Measurements from ENCODE around the gene HIPK2.

Gene HIPK2

DNA sequence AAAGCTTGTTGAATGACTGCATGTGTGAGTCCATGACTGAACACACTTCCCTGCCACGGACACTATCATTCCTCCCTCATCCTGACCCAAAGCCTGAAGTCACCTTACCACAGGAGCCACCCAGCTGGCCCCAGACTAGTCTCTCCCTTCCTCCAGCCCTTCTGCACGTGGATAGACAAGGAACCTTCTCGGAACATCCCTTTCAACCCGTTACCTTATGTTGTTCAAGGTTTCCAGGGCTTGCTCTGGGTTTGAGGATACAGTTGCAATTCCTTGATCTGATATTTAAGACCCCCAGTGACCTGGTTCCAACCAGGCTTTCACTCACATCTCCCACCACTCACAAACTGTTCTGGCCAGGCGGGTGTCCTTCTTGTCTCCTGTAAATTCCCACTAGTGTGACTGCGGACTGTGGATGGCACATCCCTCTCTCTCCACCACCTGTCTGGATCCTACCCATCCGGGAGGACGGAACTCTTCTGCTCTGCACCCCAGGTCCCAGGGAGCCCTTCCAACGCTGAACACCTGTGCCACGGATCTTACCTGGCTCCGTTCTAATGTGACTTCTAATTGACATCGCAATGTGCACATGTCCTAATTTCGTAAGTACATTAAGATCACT is 62.5 kb downstream of the HIPK2 start:
- peaks cover 38% of the 10 kb centered on the region for H3K36me3 ChIP-seq (replicated peaks)
- no peak overlapping the region for H3K27ac ChIP-seq
- H3K4me3 ChIP-seq (ENCODE audit: low read depth, low read length): no peak overlapping the region
- no peak for DNase-seq
- in situ Hi-C loops (cut with HindIII; ENCODE audit: low pct_ligation_motif_present, low sequenced_read_pairs): no loop called here
- TF ChIP-seq, protein P1, sequence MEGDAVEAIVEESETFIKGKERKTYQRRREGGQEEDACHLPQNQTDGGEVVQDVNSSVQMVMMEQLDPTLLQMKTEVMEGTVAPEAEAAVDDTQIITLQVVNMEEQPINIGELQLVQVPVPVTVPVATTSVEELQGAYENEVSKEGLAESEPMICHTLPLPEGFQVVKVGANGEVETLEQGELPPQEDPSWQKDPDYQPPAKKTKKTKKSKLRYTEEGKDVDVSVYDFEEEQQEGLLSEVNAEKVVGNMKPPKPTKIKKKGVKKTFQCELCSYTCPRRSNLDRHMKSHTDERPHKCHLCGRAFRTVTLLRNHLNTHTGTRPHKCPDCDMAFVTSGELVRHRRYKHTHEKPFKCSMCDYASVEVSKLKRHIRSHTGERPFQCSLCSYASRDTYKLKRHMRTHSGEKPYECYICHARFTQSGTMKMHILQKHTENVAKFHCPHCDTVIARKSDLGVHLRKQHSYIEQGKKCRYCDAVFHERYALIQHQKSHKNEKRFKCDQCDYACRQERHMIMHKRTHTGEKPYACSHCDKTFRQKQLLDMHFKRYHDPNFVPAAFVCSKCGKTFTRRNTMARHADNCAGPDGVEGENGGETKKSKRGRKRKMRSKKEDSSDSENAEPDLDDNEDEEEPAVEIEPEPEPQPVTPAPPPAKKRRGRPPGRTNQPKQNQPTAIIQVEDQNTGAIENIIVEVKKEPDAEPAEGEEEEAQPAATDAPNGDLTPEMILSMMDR (IDR thresholded peaks at IDR 0.05; ENCODE audit: low read depth, low read length, missing control alignments): no peak
- no peaks in the 10 kb centered on the region for H3K27me3 ChIP-seq (replicated peaks)

DNA sequence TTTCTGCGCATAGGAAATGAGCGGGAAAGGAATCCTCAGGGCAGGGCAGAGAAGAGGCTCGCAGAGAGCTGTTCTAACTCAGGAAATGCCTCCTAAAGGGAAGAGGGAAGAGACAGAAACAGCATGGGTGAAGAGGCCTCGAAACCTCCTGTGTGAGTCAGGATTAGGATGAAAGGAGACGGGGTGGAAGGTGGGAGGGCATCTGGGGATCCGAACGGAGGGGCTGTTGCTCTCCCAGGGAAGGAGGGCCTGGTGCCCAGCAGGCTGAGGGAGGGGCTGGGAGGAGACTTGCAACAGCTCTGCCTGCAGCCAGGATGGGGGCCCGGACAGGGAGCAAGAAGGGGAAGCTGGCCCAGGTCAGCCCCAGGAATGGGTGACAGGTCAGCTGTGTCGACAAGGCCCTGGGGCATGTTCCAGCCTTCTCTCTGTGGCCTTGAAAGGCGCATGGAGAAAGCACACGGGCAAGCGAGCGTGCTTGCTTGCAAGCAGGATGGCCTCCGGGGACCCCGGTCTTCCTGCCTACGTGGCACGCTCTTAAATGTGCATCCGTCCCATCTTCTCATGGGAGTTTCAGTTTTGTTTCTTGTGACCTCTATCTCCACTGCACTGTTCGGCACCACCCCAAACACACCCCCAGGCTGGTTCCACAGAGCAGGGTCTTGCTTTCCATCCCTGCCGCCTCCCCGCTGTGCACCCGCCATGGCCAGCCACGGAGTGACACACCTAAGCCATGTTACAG is 63.5 kb downstream of the HIPK2 start:
- Histone ChIP-seq H3K4me3 (ENCODE audit: low read depth, low read length) (no peak overlapping the region), H3K27me3 (replicated peaks) (no peaks in the 10 kb centered on the region), H3K36me3 (replicated peaks) (peaks cover 38% of the 10 kb centered on the region), H3K27ac (peak overlapping the region; percentile 26)
- DNase-seq: no peak
- in situ Hi-C loops (cut with HindIII; ENCODE audit: low pct_ligation_motif_present, low sequenced_read_pairs): no loop called here
- TF ChIP-seq, protein P1 (IDR thresholded peaks at IDR 0.05; ENCODE audit: low read depth, low read length, missing control alignments): no peak

- Histone ChIP-seq H3K27ac (peak overlapping the region; percentile 26), H3K27me3 (replicated peaks) (no peaks in the 10 kb centered on the region), H3K4me3 (ENCODE audit: low read depth, low read length) (no peak overlapping the region), H3K36me3 (replicated peaks) (peaks cover 39% of the 10 kb centered on the region)
- no peak for DNase-seq
- TF ChIP-seq, protein P1 (IDR thresholded peaks at IDR 0.05; ENCODE audit: low read depth, low read length, missing control alignments): no peak
- in situ Hi-C loops (cut with HindIII; ENCODE audit: low pct_ligation_motif_present, low sequenced_read_pairs): no loop called here
Measured at GRCh38 chr7:139713526-139714162, 64.2 kb downstream of the HIPK2 start.

- H3K4me3 ChIP-seq (ENCODE audit: low read depth, low read length): no peak overlapping the region
- TF ChIP-seq, protein P1 (IDR thresholded peaks at IDR 0.05; ENCODE audit: low read depth, low read length, missing control alignments): no peak
- no peak overlapping the region for H3K27ac ChIP-seq
- DNase-seq: no peak
- in situ Hi-C loops (cut with HindIII; ENCODE audit: low pct_ligation_motif_present, low sequenced_read_pairs): no loop called here
- H3K27me3 ChIP-seq (replicated peaks): no peaks in the 10 kb centered on the region
- H3K36me3 ChIP-seq (replicated peaks): peaks cover 41% of the 10 kb centered on the region
Measured at GRCh38 chr7:139713061-139713460, 64.7 kb downstream of the HIPK2 start.

GRCh38 chr7:139711991-139712743 is 65.6 kb downstream of the HIPK2 start:
- TF ChIP-seq, protein P1 (IDR thresholded peaks at IDR 0.05; ENCODE audit: low read depth, low read length, missing control alignments): no peak
- in situ Hi-C loops (cut with HindIII; ENCODE audit: low pct_ligation_motif_present, low sequenced_read_pairs): no loop called here
- H3K4me3 ChIP-seq (ENCODE audit: low read depth, low read length): no peak overlapping the region
- H3K27ac ChIP-seq: no peak overlapping the region
- H3K27me3 ChIP-seq (replicated peaks): no peaks in the 10 kb centered on the region
- peaks cover 41% of the 10 kb centered on the region for H3K36me3 ChIP-seq (replicated peaks)
- no peak for DNase-seq
